HG02852 (cell line): ENCODE measurements around the gene DAZAP2.
A peak's percentile ranks its signal among the peaks of the same experiment; 100 is the strongest.

Experiments
- ATAC-seq: cut with Tn5 transposase; IDR thresholded peaks from one replicate; pipeline ENCODE4 v1.9.1; 2021; ENCODE audit warnings: mild to moderate bottlenecking, moderate library complexity; ENCODE audit not compliant: unreplicated experiment

DAZAP2 gene, protein sequence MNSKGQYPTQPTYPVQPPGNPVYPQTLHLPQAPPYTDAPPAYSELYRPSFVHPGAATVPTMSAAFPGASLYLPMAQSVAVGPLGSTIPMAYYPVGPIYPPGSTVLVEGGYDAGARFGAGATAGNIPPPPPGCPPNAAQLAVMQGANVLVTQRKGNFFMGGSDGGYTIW

DNA sequence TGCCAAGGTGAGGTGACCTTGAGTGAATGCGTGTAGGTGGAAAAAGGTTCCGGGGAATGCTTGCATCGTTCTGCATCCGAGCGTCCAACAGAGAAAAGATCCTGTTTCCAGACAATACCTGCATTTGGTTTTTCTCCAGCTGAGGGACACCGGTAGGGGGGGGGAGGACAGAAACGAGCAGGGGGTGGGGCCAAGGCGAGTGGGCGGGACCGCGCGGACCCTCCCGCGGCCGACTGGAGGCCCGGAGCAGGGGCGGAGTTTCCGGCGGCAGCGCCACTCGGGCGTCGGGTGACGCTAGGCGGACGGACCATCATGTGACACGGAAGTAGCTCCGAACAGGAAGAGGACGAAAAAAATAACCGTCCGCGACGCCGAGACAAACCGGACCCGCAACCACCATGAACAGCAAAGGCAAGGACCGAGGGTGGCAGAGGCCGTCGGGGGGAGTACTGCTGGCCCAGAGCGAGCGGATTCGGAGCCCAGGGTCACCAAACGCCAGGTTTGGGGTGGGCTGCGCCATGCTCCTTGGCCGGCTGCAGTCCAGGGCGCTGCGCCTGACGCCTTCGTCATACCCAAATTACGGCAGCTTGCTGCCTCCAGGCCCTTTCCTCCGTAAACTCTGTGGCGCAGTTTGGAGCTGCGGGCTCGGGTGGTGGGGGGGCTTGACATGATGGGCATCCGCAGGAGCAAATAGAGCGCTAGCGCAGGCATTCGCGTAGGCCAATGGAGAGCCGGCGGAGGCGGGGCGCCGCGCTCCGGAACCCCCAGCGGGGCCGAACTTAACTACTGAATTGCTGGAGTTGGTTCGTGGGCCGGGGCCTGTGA lies at the start of gene DAZAP2:
DAZAP2 (plus strand) TSS at position 317 of the 825 bp plus-strand sequence; CDS start at position 399, 82 bp downstream.
- peak; percentile 92 for ATAC-seq

DNA sequence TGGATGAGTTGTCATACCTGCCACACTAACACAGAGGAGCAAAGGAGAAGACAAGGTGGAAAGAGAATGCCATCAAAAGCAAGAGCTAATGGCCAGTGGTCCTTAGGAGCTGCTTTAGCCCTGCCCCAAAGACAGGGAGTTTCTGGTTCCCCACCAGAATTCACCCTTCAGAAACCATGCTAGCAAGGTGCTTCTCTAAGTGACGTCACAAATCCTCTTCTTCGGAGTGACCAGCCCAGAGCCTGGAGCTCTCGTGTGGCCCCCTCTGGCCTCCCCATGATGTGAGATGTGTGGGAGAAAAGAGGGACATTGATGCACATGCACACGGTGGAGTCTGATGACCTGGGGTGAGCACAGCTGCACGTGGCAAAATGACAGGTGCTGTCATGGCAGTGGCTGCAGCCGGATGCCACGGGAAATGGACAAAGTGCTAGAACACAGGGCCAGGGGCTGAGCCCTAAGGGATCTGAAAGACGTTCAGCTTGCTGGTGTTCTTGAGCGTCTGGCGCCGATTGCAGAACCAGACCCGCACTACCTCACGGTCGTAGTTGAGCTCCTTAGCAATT lies 48.8 kb upstream of the DAZAP2 start:
- ATAC-seq = no peak

DNA sequence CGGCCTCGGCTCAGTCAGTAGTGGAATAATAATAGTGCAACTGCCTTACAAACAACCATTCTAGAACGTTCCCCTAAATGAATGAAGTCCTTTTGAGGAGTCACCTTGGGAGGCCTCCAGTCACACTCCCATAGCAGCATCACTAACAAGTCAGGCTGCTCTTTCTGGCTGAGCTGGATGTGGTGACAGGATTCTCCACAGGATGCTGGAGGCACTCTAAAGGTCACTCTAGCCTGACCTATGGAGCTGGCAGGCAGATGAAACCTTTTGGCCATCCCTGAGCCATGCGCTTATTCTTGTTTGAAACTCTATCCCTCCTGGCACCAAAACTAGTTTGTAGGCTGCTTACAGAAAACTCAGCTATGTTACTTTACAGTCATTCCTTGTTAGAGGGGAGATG lies 47.8 kb upstream of the DAZAP2 start:
- ATAC-seq = no peak

DNA sequence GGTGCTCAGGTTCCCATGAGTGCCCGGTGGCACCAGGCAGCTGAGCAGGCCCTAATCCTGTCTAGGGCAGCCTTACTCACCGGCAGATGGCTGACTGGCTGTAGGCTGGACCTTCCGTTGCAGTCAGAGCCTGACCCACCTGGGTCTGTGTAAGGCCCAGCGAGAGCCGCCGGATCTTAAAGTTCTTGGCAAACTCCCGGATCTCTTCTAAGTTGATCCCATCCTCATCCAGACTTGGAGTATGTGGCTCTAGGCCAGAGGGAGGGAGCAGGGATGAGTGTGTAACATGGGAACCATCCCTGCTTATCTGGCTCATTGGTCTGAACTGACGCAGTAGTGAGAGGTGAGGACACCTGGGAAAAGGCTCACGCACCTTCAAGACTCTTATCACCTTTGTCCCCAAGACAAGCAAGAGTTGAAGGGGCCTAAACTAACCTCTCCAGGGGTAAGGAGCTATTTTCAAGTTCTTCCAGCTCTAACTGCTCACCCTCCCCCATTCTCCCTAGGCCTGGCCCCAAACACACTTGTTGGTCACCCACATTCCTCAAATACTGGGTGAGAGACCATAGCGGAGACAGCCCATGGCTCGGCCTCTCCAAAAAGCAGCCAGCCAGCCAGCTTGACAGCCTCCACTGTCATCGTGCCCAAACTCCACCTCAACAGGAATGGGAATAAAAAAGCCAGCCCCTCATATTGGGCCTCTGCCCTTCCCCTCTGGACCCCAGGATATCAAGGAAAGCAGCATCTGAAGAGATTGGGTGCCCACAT lies 46.9 kb upstream of the DAZAP2 start:
- ATAC-seq = no peak

DNA sequence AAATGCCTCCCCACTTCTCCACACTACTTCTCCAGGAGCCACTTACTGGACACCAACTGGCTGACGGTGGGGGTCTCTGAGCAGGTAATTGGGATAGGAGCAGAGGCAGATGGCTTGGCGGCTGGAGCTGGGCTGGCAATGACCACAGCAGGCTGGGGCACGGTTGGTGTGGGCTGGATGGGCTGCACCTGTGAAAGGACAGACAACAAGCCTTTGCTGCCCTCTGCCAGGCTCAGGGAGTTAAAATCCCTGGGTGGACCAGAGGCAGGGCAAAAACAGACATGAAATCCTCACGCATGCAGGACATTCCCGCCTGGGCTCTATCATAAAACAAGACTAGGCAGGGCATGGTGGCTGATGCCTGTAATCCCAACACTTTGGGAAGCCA lies 46.3 kb upstream of the DAZAP2 start:
- ATAC-seq = no peak

DNA sequence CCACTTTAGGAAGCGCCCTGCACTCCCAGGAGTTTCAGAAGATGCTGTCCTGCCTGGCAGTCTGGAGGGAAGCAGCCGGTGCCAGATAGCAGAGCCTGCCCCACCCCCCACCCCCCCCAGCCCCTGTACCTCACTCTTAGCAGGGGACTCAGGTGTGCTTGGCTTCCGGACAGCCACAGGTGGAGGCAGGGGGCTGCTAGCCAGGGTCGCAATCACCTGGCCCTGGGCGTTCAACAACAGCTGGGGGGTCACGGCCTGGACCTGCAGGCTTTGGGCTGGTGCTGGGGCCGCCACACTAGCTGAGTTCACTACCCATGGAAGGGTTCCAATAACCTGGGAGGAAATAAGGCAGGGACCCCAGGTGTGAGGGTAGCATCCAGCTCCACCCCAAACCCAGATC lies 42.8 kb upstream of the DAZAP2 start:
- ATAC-seq = no peak

DNA sequence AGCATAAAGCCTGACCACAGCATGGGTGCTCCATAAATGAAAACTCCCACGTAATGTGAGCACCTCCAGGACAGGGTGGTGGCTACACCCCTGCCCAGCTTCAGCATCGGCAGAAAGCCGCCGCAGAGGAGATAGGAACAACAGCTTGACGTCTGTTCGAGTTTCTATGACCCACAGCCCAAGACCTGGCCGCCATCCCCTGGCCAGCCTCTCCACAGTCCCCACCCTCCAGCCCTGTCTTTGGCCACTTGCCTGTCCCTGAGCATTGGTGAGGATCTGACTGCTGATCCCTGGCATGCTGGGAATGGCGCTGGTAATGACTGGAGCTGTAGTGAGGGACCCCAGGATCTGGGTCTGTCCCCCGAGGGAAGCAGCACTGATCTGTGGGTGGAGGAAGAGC lies 42.1 kb upstream of the DAZAP2 start:
- no peak for ATAC-seq

DNA sequence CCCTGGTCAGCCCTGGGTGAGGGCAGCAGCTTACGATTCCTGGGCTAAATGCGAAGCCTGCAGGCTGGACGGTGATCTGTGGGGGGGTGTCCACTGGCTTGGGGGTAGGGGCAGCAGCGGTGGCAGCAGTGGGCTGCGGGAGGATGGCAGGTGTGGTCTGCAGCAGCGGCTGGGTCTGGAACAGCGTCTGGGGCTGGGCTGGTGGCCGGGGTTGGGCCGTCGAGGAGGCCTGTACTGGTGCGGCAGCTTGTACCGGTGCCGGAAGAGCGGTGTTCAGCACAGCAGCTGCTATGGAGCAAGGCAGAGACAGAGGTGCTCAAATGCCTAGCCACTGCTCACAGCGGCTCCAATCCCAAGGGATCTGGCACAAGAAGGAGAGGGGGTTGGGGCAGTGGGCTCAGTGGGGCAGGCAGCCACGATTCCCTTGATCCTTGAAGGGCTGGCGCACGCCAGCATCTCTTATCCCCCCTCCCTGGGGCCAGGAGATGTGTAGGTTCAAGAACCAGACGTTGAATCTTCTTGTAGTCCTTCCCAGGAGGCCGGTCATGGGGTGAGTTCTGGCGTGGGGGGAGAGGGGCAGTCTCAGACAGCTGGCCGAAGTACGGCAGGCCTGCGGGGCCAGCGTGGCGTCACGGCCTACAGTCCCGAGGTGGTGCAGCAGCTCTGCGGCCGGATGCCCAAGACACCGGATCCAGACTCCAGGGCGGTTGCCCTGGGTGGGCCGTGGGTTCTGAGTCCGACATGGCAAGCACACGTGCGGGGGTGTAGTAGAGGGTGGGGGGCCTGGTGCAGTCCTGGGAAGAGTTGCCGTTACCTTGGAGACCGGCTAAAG lies 40.7 kb upstream of the DAZAP2 start:
- no peak for ATAC-seq

DNA sequence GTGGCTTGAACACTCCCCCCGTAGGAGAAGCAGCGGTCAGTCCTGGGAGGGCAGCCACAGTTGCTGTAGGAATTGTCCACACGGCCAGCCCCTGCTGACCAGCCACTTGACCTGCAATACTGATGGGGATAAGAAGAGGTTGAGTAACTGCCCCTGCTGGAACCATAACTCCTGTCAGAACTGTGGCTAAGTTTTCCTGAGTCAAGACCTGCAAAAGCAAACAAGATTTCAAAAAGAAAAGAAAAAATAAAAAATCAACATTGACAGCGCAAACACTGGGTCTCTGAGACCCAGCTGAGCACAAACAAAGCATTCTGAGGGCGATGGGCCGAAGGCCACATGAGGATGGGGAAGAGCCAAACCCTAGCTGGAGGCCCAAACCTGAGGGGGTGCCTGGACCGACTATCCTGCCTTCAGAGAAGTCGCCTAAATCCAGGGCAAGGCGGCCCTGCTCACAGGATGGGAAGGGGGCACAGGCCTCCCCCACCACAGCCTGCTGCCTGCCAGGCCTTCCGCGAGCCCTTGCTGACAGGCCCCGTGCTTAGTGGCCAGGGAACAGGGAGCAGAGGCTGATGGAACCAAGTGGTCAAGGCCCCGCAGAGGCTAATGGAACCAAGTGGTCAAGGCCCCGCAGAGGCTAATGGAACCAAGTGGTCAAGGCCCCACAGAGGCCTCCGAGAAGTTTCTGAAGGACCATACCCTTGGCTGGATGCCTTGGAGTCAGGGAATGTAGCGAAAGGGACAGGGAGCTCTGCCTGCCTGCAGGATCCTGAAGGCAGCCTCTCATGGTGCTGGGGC lies 39.9 kb upstream of the DAZAP2 start:
- ATAC-seq = no peak

DNA sequence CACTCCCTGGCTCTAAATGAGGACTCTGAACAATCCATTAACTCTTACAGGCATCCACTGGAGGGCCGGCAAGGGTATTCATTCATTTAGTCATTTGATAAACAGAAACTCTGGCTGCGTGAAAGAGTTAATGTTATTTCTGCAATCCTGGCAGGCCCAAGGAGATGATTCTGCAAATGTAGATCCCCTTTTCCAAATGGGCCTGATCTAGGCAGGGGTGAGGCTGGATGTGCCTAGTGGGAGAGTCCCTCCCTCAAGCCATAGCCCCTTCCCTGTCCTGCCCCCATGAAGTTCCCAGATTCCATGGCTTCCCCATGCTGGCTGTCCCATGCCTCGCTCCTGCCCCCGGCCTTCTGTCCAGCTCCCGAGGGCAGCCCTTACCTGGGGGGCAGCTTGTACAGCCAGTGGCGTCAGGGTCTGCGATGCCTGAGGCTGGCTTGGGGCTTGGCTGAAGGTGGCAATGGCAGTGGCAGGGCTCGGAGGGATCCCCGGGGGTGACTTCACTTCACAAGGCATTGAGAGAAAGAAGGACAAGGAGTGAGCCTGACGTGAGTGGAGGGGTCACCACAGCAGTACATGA lies 39.2 kb upstream of the DAZAP2 start:
- no peak for ATAC-seq

DNA sequence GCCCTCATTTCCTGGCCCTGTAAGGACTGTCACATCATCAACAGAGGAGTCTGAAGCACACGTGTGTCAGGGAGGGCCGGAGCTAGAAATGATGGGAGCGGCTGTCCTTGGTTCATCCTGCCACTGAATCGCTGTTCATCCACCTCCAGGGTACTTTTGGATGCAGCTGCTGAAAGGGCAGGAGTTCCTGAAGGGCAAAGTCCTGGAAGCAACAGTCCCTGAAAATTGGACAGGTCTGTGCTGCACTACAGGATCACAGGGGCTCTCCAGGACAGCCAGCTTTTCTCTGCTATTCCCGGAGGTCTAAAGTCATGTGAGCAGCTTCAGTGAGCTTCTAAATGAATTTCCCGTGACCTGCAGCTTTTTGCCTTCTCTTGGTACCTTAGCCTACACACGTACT lies 38.5 kb upstream of the DAZAP2 start:
- ATAC-seq = no peak

DNA sequence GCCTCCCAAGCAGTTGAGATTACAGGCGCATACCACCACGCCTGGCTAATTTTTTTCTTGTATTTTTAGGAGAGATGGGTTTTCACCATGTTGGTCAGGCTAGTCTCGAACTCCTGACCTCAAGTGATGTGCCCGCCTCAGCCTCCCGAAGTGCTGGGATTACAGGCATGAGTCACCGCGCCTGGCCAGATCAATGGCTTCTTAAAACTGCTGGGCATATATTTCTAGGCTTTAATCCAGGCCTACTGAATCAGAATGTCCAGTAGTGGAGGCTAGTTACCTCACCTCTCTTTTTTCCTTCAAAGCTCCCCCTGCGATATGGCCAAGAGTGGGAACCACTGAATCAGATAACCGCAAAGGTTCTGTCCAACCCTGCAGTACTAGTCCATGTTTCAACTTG lies 37.8 kb upstream of the DAZAP2 start:
- ATAC-seq = no peak

DNA sequence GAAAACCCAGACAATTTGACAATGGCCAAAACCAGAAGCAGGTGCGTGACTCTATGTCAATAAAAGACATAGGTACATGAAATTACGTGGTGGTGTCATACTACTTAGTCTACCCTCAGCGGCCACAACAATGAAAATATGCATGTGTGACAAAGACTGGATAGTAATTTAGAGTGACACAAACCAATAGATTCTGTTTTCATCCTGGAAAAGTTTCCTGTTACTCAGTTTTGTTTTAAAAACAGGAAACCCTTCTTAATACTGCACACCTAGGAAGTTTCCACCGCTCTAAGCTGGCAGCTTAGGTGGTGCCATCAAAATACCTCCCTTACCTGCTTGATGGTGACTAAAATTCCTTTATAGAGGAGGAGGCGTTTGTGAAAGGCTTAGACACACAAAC lies 35.9 kb upstream of the DAZAP2 start:
- no peak for ATAC-seq

DNA sequence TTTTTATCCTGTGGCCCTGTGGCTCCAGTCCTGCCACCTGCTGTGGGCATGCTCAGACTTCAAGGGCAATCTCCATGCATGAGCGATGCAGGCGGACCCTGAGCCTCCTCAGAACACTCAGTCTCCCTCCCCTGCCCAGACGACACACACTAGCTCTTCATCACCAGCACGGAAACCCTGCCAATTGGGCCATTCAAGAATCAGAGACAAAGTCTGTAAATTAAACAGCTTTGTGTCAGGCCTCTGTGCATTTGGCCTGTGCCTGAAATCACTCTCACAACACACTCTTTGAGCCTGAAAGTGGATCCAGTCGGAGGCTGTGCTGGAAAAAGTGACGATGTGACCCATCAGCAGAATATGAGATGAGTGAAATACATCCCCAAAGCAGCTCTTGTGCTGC lies 33.3 kb upstream of the DAZAP2 start:
- no peak for ATAC-seq

DNA sequence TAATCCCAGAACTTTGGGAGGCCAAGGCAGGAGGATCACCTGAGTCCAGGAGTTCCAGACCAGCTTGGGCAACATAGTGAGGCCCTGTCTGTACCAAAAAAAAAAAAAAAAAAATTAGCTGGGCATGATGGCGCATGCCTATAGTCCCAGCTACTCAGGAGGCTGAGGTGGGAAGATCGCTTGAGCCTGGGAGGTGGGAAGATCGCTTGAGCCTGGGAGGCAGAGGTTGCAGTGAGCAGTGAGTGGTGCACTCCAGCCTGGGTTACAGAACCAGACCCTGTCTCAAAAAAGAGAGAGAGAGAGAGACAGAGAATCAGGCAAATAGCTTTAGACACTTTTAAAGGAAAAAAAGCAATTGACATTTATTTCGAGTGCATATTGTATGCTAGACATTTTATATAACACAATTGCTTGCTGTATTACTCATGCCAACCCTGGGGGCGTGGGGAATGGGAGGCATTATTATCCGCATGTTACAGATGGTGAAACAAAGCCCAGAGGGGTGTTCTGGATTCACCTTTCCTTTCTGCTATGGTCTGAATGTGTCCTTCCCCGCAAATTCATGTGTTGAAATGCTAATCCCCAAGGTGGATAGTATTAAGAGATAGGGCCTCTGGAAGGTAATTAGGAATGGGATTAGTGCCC lies 30.5 kb upstream of the DAZAP2 start:
- no peak for ATAC-seq

DNA sequence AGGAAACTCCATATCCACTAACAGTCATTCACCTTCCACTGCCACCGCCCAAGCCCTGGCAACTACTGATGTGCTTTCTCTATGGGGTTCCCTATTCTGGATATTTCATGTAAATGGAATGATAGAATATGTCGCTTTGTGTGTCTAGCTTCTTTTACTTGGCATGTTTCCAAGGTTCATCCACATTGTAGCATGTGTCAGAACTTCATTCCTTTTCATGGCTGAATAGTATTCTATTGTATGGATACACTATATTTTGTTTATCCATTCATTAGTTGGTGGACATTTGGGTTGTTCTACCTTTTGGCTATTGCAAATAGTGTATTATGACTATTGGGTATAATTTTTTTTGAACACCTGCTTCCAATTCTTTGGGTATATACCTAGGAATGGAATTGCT lies 29.4 kb upstream of the DAZAP2 start:
- no peak for ATAC-seq

DNA sequence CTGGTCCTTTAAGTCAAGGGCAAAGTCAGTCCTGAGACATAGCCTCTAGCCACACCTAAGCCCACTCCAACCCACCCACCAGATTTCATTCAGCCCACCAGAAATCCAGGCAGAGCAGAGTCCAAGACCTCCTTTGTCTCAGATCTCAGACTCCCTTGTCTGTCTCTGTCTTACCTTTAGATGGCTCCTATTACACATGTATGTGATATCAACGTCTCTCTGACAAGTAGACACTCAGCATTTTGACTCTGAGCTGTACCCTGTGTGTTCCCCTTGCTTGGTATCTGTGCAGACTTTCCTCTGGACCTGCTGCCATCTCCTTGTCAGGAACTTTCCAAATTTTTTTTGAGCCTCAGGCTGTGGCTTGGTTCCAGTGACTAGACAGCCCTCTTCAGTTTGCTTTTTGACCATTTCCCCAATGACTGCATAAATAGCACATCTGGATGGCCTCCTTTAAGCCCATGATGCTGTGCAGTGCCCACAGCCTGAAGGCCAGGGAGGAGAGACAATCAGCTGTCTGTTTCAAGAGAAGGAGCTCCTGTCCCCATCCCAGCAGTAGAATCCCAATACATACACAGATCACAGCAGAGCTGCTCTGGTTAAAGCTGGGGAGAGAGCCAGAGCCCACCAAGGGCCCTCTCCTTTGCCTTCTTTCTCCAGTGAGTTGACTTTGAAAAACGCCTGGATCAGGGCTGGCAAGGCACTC lies 27.8 kb upstream of the DAZAP2 start:
- no peak for ATAC-seq

DNA sequence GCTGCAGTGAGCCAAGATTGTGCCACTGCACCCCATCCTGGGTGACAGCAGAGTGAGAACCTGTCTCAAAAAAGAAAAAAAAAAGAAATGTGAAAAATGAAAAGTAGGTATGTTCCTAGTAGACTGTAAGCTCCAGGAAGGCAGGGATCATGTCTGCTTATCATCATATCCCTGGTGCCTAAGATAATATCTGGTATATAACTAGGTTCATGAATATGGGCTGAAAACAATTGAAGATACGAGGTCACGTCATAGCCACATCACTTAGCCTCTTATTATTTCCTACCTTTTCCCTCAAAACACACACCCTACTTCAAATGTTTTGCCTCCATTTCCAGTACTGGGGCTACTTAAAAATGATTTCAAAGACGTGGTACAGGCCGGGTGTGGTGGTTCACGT lies 23.7 kb upstream of the DAZAP2 start:
- no peak for ATAC-seq

DNA sequence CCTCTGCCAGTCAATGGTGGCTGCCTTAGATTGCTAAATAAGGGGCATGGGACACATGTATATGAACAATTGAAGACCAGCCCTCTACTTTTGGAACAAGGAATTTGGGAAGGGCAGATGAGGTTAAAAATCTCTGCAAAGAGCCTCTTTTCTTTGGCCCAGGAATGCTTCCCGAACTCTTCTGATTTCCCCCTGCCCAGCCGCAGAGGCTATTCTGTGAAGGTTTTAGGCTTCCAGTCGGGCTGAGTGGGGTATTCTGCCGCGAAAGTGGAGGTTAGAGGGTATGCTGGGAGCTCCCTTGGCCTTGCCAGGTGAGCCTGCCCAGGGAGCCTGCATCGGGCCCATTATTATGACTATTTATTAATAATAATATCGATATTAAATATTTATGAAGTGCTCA lies 22.0 kb upstream of the DAZAP2 start:
- ATAC-seq = no peak
